C4-2B (cell line): ENCODE measurements around the gene KCNJ15.

Source experiments
- H3K27ac ChIP-seq: fragments of 450-650 bp; 2 replicates; pipeline ENCODE4 v1.5.1; 2017
- ZFX ChIP-seq: fragments of 450-650 bp; IDR thresholded peaks from 2 replicates; pipeline ENCODE4 v1.6.1; 2017
- TF ChIP-seq, protein P1 (sequence below): fragments of 450-650 bp; conservative IDR thresholded peaks from 2 replicates; pipeline ENCODE4 v1.5.1; 2017; ENCODE audit warnings: mild to moderate bottlenecking

KCNJ15 gene

DNA sequence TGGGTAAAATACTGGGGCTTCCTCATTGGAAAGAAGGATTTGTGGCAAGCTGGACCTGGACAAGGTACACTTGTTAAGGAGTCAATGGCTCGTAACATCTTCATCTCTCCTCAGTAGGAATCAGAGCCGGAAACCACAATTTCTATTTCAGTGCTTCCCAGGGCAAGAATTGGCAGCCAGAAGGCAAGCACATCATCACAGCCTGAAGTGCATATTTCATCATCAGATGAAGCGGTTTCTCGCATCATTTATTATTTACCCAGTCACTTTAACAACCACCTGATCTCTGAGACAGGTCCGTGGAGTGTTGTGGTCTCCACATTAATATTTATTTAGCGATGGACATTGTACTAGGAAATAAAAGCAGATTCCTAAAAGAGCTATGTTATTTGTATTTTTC, 55.0 kb downstream of the KCNJ15 start:
- TF ChIP-seq ZFX: no peak
- TF ChIP-seq, protein P1, sequence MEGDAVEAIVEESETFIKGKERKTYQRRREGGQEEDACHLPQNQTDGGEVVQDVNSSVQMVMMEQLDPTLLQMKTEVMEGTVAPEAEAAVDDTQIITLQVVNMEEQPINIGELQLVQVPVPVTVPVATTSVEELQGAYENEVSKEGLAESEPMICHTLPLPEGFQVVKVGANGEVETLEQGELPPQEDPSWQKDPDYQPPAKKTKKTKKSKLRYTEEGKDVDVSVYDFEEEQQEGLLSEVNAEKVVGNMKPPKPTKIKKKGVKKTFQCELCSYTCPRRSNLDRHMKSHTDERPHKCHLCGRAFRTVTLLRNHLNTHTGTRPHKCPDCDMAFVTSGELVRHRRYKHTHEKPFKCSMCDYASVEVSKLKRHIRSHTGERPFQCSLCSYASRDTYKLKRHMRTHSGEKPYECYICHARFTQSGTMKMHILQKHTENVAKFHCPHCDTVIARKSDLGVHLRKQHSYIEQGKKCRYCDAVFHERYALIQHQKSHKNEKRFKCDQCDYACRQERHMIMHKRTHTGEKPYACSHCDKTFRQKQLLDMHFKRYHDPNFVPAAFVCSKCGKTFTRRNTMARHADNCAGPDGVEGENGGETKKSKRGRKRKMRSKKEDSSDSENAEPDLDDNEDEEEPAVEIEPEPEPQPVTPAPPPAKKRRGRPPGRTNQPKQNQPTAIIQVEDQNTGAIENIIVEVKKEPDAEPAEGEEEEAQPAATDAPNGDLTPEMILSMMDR: no peak
- no peak overlapping the region for H3K27ac ChIP-seq

DNA sequence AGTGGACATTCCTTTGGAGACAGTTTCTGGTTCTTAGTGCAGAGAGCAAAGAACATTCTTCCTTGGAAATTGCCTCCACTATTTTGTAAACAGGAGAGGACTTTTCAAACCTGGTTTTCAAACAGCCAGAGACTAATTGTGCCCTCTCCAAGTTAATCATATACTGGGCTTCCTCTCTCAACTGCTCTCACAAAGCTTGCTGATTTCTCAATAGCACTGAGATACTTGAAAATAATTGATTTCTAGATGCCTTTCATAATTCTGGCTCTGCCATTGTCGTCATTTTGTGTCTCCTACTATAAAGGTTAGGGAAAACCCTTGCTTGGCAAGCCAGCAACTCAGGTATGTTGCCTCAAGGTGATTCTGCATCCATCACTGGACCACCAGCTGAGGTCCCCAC, 56.0 kb downstream of the KCNJ15 start:
- TF ChIP-seq, protein P1: no peak
- no peak for TF ChIP-seq ZFX
- H3K27ac ChIP-seq: no peak overlapping the region

DNA sequence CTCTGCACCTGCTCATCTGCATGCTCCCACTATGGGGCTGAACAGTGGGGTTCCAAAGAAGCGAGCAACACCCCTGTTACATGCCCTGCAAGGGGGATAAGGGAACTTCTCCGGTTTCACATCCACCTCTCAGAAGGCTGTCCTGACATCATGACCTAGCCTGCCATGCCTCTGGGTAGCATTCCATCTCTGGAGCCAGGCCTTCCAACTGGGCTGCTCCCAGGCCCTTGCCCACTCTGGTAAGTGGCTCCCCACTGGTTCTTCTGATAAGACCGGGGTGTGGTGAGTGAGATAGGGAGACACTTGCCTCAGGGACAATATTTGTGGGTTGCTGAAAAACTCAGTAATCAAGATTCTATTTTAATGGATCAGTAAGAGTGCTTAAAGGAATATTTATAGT, 57.8 kb downstream of the KCNJ15 start:
- TF ChIP-seq, protein P1: no peak
- no peak for TF ChIP-seq ZFX
- H3K27ac ChIP-seq: no peak overlapping the region

DNA sequence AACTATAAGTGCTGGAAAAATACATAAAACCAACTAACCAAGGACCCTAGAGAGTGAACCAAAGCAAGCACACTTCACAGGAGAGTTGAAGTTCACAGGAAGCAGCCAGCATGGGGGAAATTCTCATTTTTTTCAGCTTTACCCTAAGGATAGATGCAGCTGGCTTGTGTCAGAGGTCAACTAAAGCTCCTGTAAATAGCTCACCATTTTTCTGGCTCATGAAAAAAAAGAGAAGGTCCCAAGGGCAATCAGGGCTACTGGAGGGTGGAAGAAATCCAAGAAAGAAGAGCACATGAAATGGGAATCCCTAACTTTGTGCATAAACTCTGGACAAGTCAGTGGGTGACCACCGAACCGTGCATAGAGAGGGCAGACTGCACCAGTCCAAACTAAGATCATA, 58.3 kb downstream of the KCNJ15 start:
- TF ChIP-seq, protein P1: no peak
- no peak for TF ChIP-seq ZFX
- H3K27ac ChIP-seq: no peak overlapping the region

DNA sequence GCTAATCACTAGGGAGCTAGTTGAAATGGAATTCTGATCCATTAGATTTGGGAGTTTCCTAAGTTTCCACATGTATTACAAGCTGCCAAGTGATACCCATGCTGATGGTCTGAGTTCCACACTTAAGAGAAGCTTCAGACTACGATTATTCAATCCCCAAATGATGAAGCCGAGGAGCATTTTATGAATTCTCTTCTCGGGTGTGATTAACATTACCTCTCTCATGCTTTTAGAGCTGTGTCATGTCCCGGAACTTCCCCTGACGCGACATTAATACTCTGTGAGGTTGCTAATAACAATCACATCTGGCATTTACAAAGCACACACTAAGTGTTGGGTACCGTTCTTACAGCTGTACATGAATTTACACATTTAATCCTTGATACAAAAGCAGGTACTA, 63.0 kb downstream of the KCNJ15 start:
- H3K27ac ChIP-seq: no peak overlapping the region

DNA sequence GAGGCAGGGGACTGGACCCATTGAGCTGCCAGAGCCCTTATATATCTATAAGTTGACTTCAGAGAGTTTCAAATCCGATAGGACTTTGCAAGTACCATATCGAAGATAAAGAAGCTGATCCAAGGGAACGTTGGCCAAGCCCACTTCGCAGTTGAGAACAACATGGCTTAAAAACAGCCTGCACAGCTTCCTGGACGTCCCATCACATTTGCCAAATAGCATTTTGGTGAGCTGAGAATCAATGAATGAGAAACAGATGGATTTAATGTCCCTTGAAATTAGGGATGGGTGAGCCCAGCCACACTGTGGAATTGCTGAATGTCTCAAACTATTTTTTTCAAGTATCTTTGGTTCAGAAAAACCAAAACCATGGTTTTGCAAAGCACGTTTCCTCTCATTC, 64.8 kb downstream of the KCNJ15 start:
- TF ChIP-seq ZFX: no peak
- TF ChIP-seq, protein P1: no peak

More for the DNA sequence above, 63.0 kb downstream of the KCNJ15 start:
- TF ChIP-seq ZFX: no peak
- TF ChIP-seq, protein P1: no peak

DNA sequence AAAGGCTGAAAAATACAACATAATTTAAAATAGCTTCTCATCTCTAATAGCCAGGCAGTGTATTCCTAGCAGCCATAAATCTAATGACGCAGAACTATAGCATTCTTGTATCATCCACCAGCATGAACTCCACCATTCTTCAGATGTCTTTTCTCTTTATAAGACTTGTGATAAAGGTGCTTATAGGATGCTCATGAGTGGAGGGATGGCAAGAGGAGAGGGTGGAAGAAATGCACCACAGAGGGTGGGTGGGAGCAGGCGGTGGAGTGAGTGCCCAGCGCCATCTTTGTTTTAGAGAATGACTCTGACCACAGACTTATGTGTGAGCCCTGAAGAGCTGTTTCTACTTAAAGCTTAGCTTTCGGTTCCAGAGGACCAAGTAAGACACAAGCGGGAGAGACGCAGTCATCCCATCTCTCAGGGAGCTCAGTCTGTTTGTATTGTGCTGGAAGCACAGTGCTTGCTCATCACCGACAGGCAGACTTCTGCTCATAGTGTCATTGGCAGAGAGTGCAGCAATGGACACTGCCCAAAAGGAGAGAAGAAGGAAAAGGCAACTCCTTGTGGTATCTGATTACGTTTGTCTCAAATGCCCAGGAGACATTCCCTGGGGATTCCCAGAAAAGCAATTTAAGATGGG, 65.6 kb downstream of the KCNJ15 start:
- no peak overlapping the region for H3K27ac ChIP-seq
- TF ChIP-seq, protein P1: no peak
- TF ChIP-seq ZFX: no peak

More for the DNA sequence above, 64.8 kb downstream of the KCNJ15 start:
- no peak overlapping the region for H3K27ac ChIP-seq
